Subcutaneous abdominal adipose tissue (tissue), 5 donors: ENCODE data around the gene RTF1.

Source experiments
- H3K27ac ChIP-seq: one replicate; pipeline ENCODE4 v1.7.0; 2013; ENCODE audit warnings: low read depth, mild to moderate bottlenecking, inconsistent platforms, low read length, moderate library complexity
- H3K27me3 ChIP-seq, 5 donors: one replicate each; pipeline ENCODE4 v1.7.0; 2013; ENCODE audit warnings: low read length in 5 of 5, inconsistent platforms in 1 of 5; ENCODE audit not compliant: control insufficient read depth in 5 of 5, insufficient read depth in 4 of 5
- H3K36me3 ChIP-seq, 5 donors: one replicate each; pipeline ENCODE4 v1.7.0; 2013; ENCODE audit warnings: low read length in 5 of 5; ENCODE audit not compliant: control insufficient read depth in 5 of 5, insufficient read depth in 5 of 5
- H3K4me1 ChIP-seq, 5 donors: one replicate each; pipeline ENCODE4 v1.7.0; 2013; ENCODE audit warnings: low read length in 5 of 5, mild to moderate bottlenecking in 3 of 5, moderate library complexity in 1 of 5; ENCODE audit not compliant: control insufficient read depth in 5 of 5, insufficient read depth in 5 of 5
- H3K4me3 ChIP-seq, 5 donors: one replicate each; pipeline ENCODE4 v1.7.0; 2013; ENCODE audit warnings: low read length in 5 of 5, low read depth in 1 of 5
- H3K9ac ChIP-seq, 5 donors: one replicate each; pipeline ENCODE4 v1.7.0; 2013; ENCODE audit warnings: low read length in 5 of 5, mild to moderate bottlenecking in 4 of 5, moderate library complexity in 3 of 5
- H3K9me3 ChIP-seq, 5 donors: one replicate each; pipeline ENCODE4 v1.7.0; 2013; ENCODE audit warnings: low read length in 5 of 5; ENCODE audit not compliant: control insufficient read depth in 5 of 5
- donor health status: healthy.
- donor health status: healthy.
- donor health status: healthy.
- donor health status: healthy.
- donor health status: healthy.

Gene RTF1

DNA sequence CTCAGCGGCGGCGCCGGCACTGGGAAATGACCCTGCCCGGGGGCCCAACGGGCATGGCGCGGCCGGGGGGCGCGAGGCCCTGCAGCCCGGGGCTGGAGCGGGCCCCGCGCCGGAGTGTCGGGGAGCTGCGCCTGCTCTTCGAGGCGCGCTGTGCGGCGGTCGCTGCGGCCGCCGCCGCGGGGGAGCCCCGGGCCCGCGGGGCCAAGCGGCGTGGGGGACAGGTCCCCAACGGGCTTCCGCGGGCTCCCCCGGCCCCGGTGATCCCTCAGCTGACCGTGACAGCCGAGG is 77.0 kb downstream of the RTF1 start:
- no peaks in the 10 kb centered on the region for H3K9me3 ChIP-seq
- H3K27ac ChIP-seq, result no peak overlapping the region
- peak overlapping the region in 4 of 5 donors; percentile 50 to 70 (median 60) for H3K4me3 ChIP-seq
- peaks cover 10 to 43% (median 29%) of the 10 kb centered on the region in 5 donors for H3K27me3 ChIP-seq
- H3K9ac ChIP-seq, result no peak overlapping the region
- H3K36me3 ChIP-seq, result no peaks in the 10 kb centered on the region
- peaks cover 1 to 39% (median 35%) of the 10 kb centered on the region in 5 donors for H3K4me1 ChIP-seq

DNA sequence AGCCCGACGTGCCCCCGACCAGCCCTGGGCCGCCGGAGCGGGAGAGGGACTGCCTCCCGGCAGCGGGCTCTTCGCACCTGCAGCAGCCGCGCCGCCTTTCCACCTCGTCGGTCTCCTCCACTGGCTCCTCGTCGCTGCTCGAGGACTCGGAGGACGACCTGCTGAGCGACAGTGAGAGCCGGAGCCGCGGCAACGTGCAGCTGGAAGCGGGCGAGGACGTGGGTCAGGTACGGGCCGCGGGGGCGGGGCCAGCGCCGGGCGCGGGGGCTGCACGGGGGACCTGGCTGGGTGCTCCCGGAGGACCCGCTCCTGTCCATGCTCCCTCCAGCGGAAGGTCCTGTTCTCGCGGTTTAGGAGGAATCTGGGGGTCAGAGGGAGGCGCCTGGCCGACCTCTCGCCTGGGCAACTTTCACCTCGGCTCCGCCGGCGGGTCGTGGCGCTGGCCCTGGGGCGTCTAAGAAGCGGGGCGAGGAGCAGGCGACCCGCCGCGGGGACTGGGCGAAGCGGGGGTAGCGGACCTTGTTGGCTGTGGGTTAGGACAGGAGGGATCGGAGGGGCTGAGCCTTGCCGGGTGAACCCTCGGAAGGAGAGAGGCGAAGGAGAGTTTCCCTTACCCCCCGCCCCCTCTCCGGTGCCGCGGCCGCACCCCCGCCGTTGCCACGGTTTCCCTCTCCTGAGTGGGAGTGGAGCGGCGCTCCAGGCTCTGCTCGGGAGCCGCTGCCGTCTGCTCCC is 77.5 kb downstream of the RTF1 start:
- Histone ChIP-seq H3K36me3 (no peaks in the 10 kb centered on the region), H3K27ac (no peak overlapping the region), H3K27me3 (peaks cover 10 to 47% (median 34%) of the 10 kb centered on the region in 5 donors), H3K4me1 (peaks cover 1 to 39% (median 35%) of the 10 kb centered on the region in 5 donors), H3K9ac (peak overlapping the region in 1 of 5 donors; percentile 35), H3K4me3 (peak overlapping the region in 4 of 5 donors; percentile 50 to 70 (median 60)), H3K9me3 (no peaks in the 10 kb centered on the region)

DNA sequence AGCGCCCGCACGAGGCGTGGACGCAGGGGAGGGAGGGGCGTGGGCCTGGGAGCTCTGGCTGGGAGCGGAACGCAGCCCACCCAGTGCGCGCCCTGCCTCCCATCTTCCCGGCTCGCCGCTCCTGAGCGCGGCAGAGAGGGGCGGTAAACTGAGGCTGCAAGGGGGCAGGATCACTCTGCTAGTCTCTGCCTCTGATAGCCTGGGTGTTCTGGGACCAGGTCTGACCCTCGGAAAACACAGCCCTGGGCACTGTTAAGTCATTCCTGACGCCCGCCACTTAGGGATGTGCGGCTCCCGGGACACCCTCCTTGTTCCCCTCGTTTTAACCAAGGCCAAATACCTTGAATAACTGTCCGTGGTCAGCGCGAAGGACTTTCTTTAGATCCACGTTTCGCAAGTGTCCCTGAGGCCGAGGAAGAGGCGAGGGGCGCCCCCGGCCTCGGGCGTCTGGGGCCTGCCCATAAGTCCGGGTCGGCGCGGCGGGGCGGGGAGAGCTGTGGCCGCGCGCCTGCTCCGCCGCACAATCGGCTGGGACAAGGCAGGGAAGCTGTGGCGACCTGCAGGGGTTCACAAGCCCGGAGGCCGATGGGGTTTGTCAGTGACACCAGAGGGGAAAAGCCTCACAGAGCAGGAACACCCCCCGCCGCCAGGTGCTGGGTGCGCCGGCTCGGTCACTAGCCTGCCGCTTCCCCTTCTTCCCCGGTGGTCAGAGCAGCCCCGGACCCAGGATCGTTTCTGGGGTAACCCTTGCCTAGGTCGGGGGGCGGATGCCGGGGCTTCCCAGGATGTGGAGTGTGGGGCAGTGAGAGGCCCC is 78.2 kb downstream of the RTF1 start:
- Histone ChIP-seq H3K36me3 (no peaks in the 10 kb centered on the region), H3K4me1 (peaks cover 1 to 39% (median 35%) of the 10 kb centered on the region in 5 donors), H3K4me3 (peak overlapping the region; percentile 50 to 70 (median 54)), H3K27me3 (peaks cover 10 to 49% (median 37%) of the 10 kb centered on the region in 5 donors), H3K9ac (no peak overlapping the region), H3K27ac (no peak overlapping the region), H3K9me3 (no peaks in the 10 kb centered on the region)

DNA sequence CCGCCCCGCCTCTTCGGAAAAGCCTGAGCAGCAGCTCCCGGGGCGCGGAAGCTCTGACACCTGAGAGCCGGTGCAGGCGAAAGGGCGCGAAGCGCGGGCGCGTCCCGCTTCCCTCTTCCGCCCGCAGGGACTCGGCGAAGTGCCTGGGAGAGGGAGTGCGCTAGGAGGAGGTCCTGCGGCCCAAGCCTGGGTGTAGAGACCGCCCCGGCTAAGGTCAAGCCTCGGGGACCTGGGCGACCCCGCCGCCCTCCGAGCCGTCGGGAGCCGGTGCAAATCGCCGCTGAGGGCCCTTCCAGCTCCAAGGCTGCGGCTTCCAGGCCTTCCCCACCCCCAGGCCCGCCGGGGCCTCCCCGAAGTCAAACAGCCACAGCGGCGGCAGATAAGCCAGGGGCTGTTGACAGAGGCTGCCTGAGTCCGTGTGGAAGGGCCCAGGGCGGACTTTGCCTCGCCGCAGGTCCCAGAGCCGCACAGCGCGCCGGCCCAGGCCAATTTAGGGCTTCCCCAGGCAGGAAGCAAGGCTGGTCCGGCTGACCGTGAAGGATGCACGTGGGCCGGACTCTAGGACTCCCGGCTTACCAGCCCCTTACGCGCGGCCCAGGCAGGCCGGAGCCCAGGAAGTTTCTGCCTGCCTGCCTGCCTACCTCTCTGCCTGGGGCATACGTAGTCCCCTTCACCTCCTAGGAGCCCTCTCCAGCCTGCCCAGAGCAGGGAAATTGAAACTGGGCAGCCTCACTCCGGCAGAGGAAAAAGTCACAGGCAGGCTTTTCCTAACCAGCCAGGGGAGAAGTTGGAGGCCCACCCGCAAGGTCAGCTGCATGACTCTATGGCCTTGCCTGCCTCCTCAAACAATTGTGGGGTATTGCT is 79.1 kb downstream of the RTF1 start:
- Histone ChIP-seq H3K27me3 (peaks cover 10 to 55% (median 37%) of the 10 kb centered on the region in 5 donors), H3K4me3 (peak overlapping the region in 3 of 5 donors; percentile 22 to 67 (median 29)), H3K9me3 (no peaks in the 10 kb centered on the region), H3K4me1 (peaks cover 1 to 39% (median 35%) of the 10 kb centered on the region in 5 donors), H3K9ac (no peak overlapping the region), H3K27ac (no peak overlapping the region), H3K36me3 (no peaks in the 10 kb centered on the region)

DNA sequence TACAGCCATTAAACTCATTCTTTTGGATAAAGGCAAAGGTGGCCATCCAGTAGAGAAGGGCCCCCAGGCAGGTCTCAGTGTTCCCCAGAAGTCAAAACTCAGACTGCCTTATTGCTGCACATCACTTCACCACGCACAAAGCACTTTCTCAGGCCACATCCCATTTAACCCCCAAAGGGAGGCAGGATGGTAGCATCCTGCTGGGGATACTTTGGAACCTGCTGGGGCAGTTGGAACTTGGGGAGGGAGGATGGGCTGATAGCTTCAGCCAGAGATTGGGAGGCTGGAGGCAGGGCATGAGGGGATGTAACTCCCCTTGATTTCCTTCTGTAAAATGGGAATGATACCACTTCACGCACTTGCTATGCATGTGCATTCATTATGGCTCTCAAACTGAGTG is 81.8 kb downstream of the RTF1 start:
- H3K9ac ChIP-seq, result no peak overlapping the region
- no peaks in the 10 kb centered on the region for H3K9me3 ChIP-seq
- H3K27me3 ChIP-seq, result peaks cover 19 to 62% (median 45%) of the 10 kb centered on the region in 5 donors
- no peak overlapping the region for H3K4me3 ChIP-seq
- H3K36me3 ChIP-seq, result no peaks in the 10 kb centered on the region
- peaks cover 0 to 47% (median 46%) of the 10 kb centered on the region in 5 donors for H3K4me1 ChIP-seq
- no peak overlapping the region for H3K27ac ChIP-seq

DNA sequence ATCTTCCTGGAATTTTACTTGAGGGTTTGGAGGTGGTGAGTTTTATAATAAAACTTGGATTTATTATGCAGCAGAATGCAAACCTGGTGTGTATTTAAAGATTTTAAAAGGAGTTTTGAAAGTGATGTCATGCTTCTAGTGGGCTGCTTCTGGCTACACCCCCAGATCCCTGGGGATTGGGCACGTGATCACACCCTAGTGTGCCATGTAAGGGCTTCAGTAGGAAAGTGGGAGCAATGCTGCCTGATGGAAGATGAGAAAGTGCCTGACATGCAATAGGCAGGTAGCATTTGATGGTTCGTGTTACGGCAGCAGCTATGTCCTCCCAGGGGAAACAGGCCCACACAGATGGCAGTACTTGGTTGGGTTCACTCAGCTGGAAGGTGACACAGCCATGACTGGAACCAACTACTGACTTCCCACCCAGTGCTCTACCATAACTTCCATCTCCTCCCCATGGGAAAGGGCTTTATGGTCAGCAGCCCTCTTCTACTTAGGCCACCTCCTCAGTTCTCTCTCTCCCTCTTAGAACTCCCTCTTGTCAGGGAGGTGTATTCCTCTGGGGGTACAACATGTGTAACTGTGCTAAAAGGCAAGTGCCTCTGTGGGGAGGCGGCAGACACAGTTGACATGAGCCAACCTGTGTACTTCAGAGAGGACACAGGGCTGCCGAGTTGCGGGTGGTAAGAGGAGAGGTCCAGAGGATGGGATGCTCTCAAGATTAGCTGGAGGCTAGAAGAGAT is 82.4 kb downstream of the RTF1 start:
- Histone ChIP-seq H3K4me1 (peaks cover 0 to 43% (median 42%) of the 10 kb centered on the region in 5 donors), H3K9me3 (no peaks in the 10 kb centered on the region), H3K27ac (no peak overlapping the region), H3K4me3 (no peak overlapping the region), H3K36me3 (no peaks in the 10 kb centered on the region), H3K27me3 (peaks cover 21 to 62% (median 50%) of the 10 kb centered on the region in 5 donors), H3K9ac (no peak overlapping the region)

DNA sequence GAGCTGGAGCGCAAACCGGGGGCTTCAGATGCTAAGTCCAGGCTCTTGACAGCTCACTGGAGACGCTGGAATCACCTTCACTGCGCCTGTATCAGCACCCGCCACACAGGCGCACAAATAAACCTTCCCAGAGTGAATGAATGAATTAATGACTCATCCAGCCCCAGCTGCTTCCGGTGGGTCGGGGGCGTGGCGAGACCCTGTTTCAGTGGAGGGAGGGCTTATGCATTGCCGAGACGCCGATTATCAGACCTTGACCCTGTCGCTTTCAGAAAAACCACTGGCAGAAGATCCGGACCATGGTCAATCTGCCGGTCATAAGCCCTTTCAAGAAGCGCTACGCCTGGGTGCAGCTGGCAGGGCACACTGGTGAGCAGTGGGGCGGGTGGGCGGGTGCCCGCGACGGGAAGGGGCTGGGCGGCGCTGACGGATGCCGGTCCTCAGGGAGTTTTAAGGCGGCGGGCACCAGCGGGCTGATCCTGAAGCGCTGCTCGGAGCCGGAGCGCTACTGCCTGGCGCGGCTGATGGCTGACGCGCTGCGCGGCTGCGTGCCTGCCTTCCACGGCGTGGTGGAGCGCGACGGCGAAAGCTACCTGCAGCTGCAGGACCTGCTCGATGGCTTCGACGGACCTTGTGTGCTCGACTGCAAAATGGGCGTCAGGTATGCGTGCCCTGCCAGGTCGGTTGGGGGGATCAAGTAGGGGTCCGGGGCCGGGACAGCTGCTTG is 84.5 kb downstream of the RTF1 start:
- Histone ChIP-seq H3K4me3 (peak overlapping the region in 4 of 5 donors; percentile 32 to 61 (median 48)), H3K27me3 (peaks cover 19 to 52% (median 44%) of the 10 kb centered on the region in 5 donors)

DNA sequence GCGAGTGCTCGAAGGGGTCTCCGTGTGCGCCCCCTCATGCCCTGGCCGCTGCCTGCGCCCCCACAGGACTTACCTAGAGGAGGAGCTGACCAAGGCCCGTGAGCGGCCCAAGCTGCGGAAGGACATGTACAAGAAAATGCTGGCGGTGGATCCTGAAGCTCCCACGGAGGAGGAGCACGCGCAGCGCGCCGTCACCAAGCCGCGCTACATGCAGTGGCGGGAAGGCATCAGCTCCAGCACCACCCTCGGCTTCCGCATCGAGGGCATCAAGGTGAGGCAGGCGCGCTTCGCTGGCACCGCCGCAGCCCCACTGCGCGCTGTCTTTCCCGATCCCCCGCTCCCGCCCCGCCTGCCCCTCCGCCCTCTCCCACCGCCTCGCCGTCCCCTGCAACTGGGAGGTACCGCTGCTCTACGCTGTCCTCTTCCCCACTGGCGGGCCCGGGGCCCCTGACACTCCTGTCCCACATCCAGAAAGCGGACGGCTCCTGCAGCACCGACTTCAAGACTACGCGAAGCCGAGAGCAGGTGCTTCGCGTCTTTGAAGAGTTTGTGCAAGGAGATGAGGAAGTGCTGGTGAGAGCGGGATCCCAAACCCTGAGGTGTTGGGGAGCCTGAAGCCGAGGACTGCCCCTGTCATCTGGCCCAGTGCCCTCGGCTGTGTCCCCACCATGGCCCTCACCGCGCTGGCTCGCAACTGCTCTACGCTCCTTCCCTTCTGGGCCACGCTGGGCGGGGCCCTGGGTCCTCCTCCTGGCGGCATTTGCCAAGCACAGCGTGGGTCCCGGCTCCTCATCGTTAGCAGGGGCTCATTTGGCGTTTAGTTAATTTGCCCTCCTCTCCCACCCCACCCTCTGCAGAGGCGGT is 85.3 kb downstream of the RTF1 start:
- H3K27me3 ChIP-seq, result peaks cover 19 to 47% (median 42%) of the 10 kb centered on the region in 5 donors
- no peak overlapping the region for H3K9ac ChIP-seq
- peak overlapping the region in 4 of 5 donors; percentile 40 to 61 (median 52) for H3K4me3 ChIP-seq
- H3K9me3 ChIP-seq, result no peaks in the 10 kb centered on the region
- peaks cover 0 to 22% (median 21%) of the 10 kb centered on the region in 5 donors for H3K4me1 ChIP-seq
- H3K27ac ChIP-seq, result no peak overlapping the region
- no peaks in the 10 kb centered on the region for H3K36me3 ChIP-seq

More for the DNA sequence above, 84.5 kb downstream of the RTF1 start:
- Histone ChIP-seq H3K36me3 (no peaks in the 10 kb centered on the region), H3K9me3 (no peaks in the 10 kb centered on the region), H3K4me1 (peaks cover 0 to 22% (median 22%) of the 10 kb centered on the region in 5 donors), H3K9ac (no peak overlapping the region), H3K27ac (no peak overlapping the region)
